Renal cortical epithelial cell (primary cell): ENCODE data around the gene CYP21A2. TPM values are rescaled to one million over a fixed set of nuclear protein-coding genes. Genes with fewer than 3 reads are reported as not detected.
"Not testable (repeated sequence)": the region's sequence is repeated elsewhere in the genome, so short reads cannot be mapped to it uniquely, and the experiment has no call there.

Source experiments
- DNase-seq: peaks from one replicate; pipeline ENCODE4 v3.0.0-alpha.2; 2011; ENCODE audit warnings: low read depth
- total RNA-seq: library from RNA; depleted of rRNA; stranded (reverse); fragments of >200 nt; gene quantifications from 2 replicates; pipeline ENCODE4 v1.2.3, GENCODE V29; 2014

Gene CYP21A2
- total RNA-seq, 1 donor from 2014 or later = 0.20 TPM

DNA sequence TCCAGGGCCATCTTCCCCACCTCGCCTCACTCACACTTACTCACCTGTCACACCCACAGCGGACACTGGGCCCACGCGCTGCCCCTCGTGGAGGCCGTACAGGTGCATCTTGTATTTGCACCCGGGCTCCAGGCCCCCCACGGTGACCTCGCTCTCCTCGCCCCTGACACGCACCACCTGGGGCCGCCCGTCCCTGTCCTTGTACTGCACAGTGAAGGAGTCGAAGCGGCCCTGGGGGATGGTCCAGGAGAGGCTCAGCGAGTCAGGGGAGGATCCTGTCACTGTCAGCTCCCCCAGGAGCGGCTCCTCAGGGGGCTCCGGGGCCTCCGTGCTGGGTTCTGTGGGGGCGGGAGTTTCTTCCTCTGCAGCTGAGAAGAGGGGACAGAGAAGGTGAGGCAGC, 14.4 kb downstream of the CYP21A2 start:
- not testable (repeated sequence) for DNase-seq

DNA sequence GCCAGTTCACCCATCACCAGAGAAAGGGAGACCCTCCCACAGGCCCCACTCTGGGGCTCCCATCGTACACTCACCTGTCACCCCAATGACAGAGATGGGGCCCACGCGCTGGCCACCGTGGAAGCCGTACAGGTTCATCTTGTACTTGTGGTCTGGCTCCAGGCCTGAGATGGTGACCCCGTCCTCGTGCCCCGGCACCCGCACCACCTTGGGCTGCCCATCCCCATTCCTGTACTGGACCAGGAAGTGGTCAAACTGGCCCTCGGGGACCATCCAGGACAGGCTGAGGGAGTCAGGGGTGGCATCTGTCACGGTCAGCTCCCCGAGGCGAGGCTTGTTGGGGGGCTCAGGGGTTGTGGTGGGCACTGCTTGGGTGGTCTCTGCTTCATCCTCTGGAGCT, 15.1 kb downstream of the CYP21A2 start:
- DNase-seq = not testable (repeated sequence)

DNA sequence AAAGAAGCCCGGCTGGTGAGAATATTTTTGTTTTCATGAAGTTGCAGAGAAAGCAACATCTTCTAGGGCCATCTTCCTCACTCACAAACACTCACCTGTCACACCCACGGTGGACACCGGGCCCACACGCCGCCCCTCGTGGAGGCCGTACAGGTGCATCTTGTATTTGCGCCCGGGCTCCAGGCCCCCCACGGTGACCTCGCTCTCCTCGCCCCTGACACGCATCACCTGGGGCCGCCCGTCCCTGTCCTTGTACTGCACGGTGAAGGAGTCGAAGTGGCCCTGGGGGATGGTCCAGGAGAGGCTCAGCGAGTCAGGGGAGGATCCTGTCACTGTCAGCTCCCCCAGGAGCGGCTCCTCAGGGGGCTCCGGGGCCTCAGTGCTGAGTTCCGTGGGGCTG, 17.5 kb downstream of the CYP21A2 start:
- not testable (repeated sequence) for DNase-seq

DNA sequence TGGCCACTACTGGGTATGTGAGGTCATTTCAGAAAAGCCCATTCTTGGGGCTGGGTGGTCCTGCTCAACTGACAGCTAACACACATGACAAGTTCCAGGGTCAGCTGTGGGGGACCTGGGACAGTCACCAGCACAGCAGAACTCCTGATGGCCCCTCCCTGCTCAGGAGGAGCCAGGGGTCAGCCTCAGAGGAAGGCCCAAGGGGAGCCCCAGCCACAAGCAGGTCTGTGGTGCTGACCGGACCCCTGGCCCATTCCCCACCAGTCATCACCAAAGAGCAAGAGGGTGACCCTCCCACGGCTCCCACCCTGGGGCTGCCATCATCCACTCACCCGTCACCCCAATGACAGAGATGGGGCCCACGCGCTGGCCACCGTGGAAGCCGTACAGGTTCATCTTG, 18.0 kb downstream of the CYP21A2 start:
- DNase-seq = no peak

DNA sequence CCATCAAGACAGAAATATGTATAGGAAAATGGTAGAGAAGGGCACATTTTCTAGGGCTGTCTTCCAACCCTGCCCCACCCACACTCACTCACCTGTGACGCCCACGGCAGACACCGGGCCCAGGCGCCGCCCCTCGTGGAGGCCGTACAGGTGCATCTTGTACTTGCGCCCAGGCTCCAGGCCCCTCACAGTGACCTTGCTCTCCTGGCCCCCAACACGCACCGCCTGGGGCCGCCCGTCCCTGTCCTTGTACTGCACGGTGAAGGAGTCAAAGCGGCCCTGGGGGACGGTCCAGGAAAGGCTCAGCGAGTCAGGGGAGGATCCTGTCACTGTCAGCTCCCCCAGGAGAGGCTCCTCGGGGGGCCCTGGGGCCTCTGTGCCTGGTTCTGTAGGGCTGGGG, 19.8 kb downstream of the CYP21A2 start:
- no peak for DNase-seq

DNA sequence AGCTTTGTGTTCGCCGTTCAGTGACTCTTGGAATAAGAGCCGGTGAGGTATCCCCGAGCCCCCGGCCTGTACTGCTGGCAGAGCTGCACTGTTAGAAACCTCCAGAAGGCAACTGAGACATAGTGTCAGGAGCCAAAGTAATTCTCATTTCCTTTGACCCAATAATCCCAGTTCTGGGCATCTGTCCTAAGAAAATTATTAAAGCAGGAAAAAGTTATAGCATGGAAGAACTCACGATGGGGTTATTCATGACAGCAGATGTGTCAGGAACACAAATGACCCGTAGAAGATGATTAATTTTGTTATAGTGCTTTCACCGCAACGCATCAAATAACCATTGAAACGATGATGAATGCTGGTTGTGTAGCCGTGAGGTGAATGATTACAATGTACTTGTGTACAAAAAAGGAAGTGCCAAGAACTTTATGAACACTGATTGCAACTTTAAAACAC, 20.3 kb downstream of the CYP21A2 start:
- DNase-seq = no peak

DNA sequence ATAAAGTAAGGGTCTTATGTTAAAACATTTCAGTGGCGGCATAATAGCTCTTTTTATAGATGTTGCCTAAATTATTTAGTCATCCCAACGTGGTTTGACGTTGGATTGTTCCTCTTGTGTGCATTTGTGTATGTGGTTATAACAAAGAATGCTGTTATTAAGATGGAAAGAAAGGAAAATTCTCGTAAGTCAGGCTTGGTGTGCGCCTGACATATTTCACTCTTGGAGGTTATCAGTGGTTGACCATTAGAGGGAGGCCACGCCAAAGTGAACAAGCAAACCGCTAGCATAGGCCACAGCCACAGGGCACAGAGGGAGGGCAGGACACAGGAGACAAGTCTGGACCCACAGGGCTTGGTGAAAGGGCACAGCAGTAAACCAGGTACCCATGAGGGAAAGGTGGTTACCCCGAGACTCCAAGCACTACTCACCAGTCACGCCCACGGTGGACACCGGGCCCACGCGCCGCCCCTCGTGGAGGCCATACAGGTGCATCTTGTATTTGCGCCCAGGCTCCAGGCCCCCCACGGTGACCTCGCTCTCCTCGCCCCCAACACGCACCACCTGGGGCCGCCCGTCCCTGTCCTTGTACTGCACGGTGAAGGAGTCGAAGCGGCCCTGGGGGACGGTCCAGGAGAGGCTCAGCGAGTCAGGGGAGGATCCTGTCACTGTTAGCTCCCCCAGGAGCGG, 22.9 kb downstream of the CYP21A2 start:
- DNase-seq = no peak

DNA sequence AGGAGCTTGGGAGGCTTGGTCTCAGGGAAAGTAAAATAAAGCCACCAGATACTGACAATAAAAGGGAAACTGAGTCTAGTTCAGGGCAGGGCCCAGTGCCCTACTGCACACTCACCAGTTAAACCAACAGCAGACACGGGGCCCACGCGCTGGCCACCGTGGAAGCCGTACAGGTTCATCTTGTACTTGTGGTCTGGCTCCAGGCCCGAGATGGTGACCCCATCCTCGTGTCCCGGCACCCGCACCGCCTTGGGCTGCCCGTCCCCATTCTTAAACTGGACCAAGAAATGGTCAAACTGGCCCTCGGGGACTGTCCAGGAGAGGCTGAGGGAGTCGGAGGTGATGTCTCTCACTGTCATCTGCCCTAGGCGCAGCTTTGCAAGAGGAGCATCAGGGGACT, 26.5 kb downstream of the CYP21A2 start:
- DNase-seq = no peak

DNA sequence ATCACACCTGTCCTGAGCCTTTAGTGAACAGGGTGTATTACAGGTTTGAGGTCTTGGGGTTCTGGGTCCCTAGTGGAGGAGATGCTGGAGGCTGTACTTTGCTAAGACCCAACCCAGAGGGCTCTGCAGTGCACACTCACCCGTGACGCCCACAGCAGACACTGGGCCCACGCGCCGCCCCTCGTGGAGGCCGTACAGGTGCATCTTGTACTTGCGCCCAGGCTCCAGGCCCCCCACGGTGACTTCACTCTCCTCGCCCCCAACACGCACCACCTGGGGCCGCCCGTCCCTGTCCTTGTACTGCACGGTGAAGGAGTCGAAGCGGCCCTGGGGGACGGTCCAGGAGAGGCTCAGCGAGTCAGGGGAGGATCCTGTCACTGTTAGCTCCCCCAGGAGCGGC, 29.3 kb downstream of the CYP21A2 start:
- DNase-seq = not testable (repeated sequence)

DNA sequence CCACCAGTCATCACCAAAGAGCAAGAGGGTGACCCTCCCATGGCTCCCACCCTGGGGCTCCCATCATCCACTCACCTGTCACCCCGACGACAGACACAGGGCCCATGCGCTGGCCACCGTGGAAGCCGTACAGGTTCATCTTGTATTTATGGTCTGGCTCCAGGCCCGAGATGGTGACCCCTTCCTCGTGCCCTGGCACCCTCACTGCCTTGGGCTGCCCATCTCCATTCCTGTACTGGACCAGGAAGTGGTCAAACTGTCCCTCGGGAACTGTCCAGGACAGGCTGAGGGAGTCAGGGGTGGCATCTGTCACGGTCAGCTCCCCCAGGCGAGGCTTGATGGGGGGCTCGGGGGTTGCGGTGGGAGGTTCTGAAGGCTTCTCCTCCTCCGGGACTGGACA, 30.1 kb downstream of the CYP21A2 start:
- not testable (repeated sequence) for DNase-seq

DNA sequence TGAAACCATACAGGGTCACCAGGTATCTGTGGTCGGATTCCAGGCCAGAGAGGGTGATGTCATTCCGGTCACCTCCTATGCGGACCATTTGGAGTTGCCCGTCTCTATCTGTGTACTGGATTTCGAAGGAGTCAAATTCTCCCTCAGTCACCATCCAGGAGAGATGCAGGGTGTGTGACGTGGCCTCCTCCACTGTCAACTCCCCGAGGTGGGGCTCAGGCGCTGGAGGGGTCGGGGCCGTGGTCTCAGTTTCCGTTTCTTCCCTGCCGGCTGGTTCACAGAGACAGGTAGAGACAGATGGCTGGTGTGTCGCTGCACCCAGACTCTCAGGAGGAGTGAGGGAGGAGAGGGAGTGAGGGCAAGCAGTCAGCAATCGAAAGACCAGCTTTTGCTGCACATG, 30.7 kb downstream of the CYP21A2 start:
- no peak for DNase-seq

DNA sequence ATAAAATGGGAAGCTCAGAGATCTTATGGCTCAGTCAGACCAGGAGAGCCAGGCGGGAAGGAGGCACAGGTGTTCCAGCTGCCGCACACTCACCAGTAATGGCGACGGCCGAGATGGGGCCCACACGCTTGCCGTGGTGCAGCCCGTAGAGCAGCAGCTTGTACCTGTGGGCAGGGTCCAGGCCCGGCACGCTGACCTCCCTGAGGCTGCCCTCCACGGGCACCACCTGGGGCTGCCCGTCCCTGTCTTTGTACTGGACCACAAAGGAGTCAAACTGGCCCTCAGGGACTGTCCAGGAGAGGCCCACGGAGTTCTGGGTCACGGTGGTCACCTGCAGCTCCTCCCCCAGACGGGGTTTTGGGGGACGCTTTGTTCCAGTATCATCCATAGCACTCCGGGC, 31.2 kb downstream of the CYP21A2 start:
- no peak for DNase-seq

DNA sequence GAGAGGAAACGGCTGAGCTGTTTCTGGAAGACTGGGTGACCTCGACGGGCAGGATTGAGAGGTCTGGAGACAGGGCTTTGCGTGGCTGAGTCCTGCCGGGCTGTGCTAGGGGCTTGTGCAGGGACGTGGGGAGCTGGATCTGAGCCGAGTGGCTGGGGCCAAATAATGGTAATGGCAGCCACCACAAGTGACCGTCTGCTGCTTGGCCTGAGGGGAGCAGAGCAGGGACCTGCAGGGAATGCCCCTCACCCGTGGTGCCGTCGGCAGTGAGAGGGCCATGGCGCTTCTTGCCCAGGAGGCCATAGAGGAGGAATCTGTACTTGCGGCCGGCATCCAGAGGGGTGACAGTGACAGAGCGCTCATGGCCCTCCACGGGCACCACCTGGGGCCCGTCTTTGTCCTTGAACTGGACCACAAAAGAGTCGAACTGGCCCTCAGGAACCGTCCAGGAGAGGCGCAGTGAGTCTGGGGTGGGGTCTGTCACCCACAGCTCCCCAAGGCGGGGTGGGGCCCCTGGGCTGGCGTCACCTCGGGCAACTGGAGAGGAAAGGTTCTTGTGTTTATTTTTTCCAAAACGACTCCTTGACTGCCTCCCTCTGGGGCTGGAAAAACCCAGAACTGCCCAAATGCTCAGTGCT, 31.8 kb downstream of the CYP21A2 start:
- DNase-seq = no peak

DNA sequence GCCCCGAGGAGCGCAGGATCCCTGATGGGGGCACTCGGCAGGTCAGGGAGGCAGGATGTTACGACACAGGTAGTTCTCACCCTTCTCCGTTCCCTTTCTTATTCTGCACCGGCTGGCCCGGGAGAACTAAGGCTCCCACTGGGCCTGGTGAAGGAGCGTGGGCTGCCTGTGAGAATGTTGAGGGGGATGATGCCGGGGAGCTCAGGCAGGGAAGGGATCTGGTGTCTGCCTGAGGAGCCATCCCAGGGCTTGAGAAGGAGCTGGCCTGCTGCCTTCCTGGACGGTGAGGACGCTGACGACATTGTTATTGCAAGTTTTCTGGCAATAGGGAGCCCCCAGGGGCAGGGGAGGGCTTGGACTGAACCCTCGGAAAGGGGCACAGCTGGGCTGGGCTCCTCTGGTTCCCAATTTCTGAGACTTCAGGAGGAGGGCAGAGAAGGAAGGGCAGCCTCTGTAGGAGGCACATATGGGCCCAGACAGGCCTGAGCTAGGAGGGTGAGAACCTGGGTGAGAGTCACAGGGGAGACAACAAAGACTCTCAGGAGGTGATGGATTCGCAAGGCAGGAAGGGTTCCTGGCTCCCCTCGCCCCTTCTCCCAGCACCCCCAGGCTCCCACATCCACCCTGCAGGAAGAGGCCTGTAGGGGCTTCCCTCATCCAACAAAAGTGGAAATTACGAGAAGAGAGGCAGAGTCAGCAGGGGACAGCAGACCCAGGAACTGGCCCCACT, 32.8 kb downstream of the CYP21A2 start:
- DNase-seq = no peak

DNA sequence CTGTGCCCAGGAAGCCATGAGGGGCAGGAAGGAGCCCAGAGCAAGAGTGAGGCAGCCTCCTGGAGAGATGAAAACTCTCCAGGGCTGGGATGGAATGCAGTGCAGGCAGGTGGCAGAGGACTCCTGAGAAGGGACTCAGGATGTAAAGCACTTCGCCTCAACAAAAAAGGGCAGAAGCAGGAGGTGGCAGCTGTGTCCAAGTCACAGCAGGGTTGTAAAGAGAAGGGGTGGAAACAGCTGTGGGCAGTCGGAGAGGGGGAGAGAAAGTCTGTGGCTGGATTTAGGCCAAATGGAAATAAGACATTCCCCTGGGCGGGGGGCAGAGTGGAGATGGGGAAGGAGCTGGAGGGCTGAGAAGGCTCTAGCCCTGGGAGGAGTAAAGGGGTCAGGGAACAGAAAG, 34.9 kb downstream of the CYP21A2 start:
- no peak for DNase-seq

DNA sequence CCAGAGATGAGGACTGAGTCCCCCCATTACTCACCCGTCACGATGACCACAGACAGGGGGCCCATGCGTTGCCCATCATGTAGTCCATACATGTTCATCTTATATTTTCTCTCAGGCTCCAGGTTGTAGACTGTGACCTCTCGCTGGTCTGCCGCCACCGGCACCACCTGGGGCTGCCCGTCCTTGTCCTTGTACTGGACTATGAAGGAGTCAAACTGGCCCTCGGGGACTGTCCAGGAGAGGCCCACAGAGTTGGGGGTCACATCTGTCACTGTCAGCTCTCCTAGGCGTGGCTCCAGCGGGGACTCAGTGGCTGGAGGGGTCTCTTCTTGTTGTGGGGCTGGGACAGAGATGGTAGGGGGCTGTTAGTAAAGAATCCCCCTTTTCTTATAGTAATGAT, 35.4 kb downstream of the CYP21A2 start:
- DNase-seq = no peak

DNA sequence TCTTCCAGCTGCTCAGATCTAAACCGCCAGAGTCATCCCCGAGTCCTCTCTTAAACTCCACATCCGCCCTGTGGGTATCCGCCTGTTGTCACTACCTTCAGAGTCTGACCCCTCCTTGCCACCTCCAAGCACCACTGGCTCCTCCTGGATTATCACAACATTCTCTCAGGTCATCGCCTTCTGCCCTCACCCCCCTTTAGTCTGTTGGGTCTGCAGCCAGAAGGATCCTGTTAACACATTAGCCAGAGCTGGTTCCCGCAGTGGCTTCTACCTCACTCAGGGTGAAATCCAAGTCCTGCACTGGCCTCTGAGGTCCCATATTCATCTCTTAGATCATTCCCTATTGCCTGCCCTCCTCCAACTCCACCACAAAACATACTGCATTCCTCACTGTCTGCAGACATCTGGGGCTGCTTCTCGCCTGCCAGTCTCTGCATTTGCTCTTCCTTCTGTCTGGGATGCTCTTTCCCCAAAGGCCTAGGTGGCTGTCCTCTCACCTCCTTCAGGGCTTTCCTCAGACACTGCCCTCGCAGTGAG, 36.8 kb downstream of the CYP21A2 start:
- DNase-seq = no peak

DNA sequence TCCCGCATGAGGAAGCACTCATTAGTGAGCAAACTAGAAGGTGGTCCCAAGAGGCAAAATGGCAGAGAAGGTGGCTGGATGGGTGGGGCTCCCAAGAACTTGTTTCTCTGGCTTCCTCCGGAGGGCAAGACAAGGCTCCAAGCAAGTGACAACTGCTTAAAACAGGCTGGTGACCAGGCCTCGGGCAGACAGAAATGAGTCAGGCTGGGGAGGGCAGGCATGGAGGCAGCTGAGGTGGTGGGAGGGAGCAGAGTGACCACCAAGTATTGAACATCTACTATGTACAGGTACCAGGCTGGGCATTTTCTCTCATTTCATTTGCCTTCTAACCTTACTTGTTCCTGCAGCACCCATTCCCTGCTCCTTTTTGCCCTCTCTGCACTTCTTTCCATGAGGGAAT, 37.6 kb downstream of the CYP21A2 start:
- DNase-seq = no peak

DNA sequence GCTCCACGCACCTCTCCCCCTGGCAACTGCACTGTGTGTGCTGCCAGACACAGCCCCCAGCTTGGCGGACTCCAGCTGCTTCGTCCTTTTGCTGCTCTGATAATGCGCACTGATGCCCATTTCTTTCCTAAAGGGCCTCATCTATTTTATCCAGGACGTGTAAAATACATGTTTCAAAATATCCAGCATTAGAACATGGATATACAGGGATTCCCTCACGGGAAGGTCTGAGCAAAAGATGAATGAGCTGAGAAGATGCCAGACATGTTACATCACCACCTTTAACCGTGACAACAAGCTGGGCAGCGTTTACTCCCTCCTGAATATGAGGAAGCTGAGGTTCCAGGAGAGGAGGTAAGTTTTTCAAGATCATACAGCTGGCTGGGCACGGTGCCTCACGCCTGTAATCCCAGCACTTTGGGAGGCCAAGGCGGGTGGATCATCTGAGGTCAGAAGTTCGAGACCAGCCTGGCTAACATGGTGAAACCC, 38.1 kb downstream of the CYP21A2 start:
- peak; percentile 78 for DNase-seq

DNA sequence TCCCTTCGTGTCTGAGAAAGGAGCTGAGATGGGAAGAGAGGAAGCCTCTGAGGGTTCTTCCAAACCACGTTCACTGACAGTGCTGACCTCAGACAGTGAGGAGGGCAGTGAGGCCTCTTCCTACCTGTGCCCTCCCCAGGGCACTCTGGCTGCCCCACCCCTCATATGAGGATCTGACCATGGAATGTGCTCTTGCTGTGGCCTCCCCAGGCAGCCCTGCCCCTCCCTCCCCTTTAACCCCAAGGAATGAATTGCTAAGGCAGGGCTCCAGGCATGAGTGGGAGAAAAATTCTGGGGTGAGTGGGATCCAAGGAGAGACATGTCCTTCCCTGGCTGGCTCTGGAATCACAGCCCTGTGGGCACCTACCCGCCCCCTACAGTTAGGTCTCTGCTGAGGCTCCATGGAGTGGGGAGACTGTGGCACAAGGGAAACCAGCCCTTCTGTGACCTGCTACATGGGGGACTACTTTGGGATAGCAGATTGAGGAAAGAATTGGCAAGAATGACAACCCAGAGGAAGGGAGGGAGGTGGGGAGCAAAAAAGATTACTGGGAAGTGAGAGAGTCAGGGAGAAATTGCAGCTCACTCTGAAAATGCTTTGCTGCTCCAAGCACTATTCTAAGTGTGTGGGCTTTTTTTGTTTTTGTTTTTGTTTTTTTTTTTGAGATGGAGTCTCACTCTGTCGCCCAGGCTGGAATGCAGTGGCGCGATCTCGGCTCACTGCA, 41.5 kb downstream of the CYP21A2 start:
- DNase-seq = no peak

DNA sequence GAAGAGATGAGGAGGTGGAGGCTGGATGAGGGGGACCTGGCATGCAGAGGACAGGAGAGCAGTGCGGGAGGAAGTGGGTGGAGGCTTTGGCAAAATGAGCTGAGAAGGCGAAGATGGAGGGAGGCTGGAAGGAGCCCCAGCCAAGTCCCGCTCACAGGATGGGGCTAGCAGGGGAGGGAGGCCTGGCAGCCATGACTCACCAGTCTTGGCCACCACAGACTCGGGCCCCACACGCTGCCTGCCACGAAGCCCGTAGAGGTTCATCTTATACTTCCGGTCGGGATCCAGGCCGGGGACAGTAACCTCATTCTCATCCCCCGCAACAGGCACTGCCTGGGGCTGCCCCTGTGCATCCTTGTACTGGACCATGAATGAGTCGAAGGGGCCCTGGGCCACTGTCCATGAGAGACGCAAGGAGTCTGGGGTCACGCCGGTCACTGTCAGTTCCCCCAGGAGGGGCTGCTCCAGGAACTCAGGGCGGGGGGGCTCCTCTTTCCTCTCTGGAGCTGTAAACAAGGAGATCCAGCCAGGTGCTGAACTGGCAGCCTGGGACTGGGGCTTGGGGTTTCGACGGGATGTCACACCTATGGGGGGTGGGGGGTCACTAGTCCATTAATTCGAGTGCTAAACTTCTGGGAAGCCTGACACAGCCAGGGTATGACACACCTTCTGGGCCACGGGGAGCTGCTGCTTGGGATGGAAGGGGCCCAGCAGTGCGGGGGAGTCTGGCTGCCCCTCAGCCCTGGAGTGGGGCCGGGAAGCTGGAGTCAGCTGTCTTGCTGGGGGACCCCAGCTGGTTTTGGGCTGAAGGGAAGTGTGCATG, 43.2 kb downstream of the CYP21A2 start:
- DNase-seq = no peak
